ENCODE data around the gene CCDC24. TPM values are rescaled to one million over a fixed set of nuclear protein-coding genes. Genes with fewer than 3 reads are reported as not detected.

CCDC24 gene
- total and polyA plus RNA-seq, 9 of the 15 experiments (the other 6 are each of a cell fraction or from before 2014, with no cell fraction given) = 0.31 to 4.5 (median 1.5) TPM

DNA sequence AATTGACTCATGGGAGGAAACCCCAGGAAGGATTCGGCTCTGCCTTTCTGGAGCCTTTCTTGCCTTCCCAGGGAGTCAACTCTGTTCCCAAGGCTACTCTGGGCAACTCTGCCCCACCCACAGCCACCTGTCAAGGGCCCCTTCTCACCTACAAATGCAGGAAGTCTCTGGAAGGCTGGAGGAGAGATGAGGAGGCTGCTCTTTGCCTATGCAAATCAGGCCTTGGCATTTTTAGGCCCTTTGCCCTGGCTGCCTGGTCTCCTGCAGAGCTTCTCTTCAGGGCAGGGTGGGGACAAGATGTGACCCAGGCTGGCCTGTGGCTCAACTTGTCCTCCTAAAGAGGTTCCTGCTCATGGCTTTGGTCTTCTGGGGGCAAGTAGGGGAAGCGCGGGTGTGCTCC lies 34.4 kb downstream of the CCDC24 start (continued):
- TF ChIP-seq, protein P1, sequence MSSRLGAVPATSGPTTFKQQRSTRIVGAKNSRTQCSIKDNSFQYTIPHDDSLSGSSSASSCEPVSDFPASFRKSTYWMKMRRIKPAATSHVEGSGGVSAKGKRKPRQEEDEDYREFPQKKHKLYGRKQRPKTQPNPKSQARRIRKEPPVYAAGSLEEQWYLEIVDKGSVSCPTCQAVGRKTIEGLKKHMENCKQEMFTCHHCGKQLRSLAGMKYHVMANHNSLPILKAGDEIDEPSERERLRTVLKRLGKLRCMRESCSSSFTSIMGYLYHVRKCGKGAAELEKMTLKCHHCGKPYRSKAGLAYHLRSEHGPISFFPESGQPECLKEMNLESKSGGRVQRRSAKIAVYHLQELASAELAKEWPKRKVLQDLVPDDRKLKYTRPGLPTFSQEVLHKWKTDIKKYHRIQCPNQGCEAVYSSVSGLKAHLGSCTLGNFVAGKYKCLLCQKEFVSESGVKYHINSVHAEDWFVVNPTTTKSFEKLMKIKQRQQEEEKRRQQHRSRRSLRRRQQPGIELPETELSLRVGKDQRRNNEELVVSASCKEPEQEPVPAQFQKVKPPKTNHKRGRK (tag; IDR thresholded peaks at IDR 0.05) = no peak
- TF ChIP-seq NFATC3 (IDR thresholded peaks at IDR 0.05) = no peak
- no peak for TF ChIP-seq FOXK2 (conservative IDR thresholded peaks at IDR 0.05 in 1 of 2, IDR thresholded peaks at IDR 0.05 in 1 of 2; ENCODE audit: low read depth in 2 of 2)
- TF ChIP-seq ZNF282 (CRISPR knock-in tag; IDR thresholded peaks at IDR 0.05) = no peak
- TF ChIP-seq, protein P2, sequence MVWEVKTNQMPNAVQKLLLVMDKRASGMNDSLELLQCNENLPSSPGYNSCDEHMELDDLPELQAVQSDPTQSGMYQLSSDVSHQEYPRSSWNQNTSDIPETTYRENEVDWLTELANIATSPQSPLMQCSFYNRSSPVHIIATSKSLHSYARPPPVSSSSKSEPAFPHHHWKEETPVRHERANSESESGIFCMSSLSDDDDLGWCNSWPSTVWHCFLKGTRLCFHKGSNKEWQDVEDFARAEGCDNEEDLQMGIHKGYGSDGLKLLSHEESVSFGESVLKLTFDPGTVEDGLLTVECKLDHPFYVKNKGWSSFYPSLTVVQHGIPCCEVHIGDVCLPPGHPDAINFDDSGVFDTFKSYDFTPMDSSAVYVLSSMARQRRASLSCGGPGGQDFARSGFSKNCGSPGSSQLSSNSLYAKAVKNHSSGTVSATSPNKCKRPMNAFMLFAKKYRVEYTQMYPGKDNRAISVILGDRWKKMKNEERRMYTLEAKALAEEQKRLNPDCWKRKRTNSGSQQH (CRISPR knock-in tag; IDR thresholded peaks at IDR 0.05) = no peak
- TF ChIP-seq NR2C1 (IDR thresholded peaks at IDR 0.05) = no peak
- TF ChIP-seq NR2C1 (tag; IDR thresholded peaks at IDR 0.05) = no peak
- TF ChIP-seq SRSF7 (optimal IDR thresholded peaks at IDR 0.05; ENCODE audit: low read depth, low read length) = no peak
- no peak for TF ChIP-seq FOXA3 (CRISPR knock-in tag; conservative IDR thresholded peaks at IDR 0.05 in 1 of 2, IDR thresholded peaks at IDR 0.05 in 1 of 2)
- no peak for TF ChIP-seq CAMTA2 (CRISPR knock-in tag; conservative IDR thresholded peaks at IDR 0.05)
- TF ChIP-seq ZNF655 (CRISPR knock-in tag; IDR thresholded peaks at IDR 0.05) = no peak
